Esophagus squamous epithelium (tissue), 5 donors: Measurements from ENCODE around the gene DPP4. TPM values are rescaled to one million over a fixed set of nuclear protein-coding genes. Genes with fewer than 3 reads are reported as not detected.

ENCODE experiments used
- DNase-seq: peaks from one replicate; lab custom pipeline; 2025; lab: John Stamatoyannopoulos, UW
- H3K27ac ChIP-seq, 4 donors: fragments of 200-600 bp; sonication (generic); one replicate each; pipeline ENCODE4 v1.5.1; 2016 to 2019; ENCODE audit warnings: mild to moderate bottlenecking in 1 of 4
- H3K27me3 ChIP-seq, 4 donors: fragments of 200-600 bp; sonication (generic); 1 replicate in 3 of 4; 2 replicates in 1 of 4; pipeline versions ENCODE4 v1.5.1 to v1.6.0; 2017 to 2021; ENCODE audit warnings: antibody characterized with exemption in 1 of 4
- H3K36me3 ChIP-seq, 3 donors: fragments of 200-600 bp; sonication (generic); one replicate each; pipeline ENCODE4 v1.5.1; 2016 to 2019
- H3K4me1 ChIP-seq, 3 donors: fragments of 200-600 bp; sonication (generic); one replicate each; pipeline ENCODE4 v1.5.1; 2017 to 2019
- H3K4me3 ChIP-seq, 4 donors: fragments of 200-600 bp; sonication (generic); 1 replicate in 3 of 4; 2 replicates in 1 of 4; pipeline ENCODE4 v1.5.1; 2016 to 2019; ENCODE audit warnings: mild to moderate bottlenecking in 2 of 4, moderate library complexity in 1 of 4
- H3K9me3 ChIP-seq, 3 donors: fragments of 200-600 bp; sonication (generic); one replicate each; pipeline ENCODE4 v1.5.1; 2016 to 2019
- CTCF ChIP-seq, 6 experiments: fragments of 450-650 bp in 4 of 6; fragments of 200-600 bp in 2 of 6; sonication (generic) in 2 of 6; IDR thresholded peaks; one replicate each; pipeline ENCODE4 v1.5.1; 2016 to 2019; ENCODE audit warnings: antibody characterized with exemption in 6 of 6, mild to moderate bottlenecking in 4 of 6, moderate library complexity in 4 of 6
- POLR2A ChIP-seq, 4 donors: fragments of 450-650 bp; IDR thresholded peaks; one replicate each; pipeline ENCODE4 v1.6.1; 2017; ENCODE audit warnings: antibody characterized with exemption in 4 of 4, mild to moderate bottlenecking in 4 of 4, moderate library complexity in 3 of 4
- WGBS, 2 donors: methylation state at CpG; one replicate each; pipeline ENCODE4 v1.1.5; 2018; 5-methylcytosine and 5-hydroxymethylcytosine counted together
- intact Hi-C: fragments of 100-400 bp; cut with DNase I; formaldehyde crosslinking; loops from one replicate; pipeline ENCODE4 v1.15.0; 2022
- total RNA-seq, 4 donors: library from RNA; depleted of rRNA; stranded (reverse); fragments of >200 nt; gene quantifications; one replicate each; pipeline ENCODE4 v1.1.0, GENCODE V29; 2016
- donor health status: DM: yes; HTN: yes; CAD: no.

DPP4 gene
- total RNA-seq, 4 donors from 2014 or later = 0.97 to 3.1 (median 3.0) TPM; not detected in 1

- Histone ChIP-seq H3K27me3 (no peaks in the 10 kb centered on the region), H3K4me1 (no peaks in the 10 kb centered on the region), H3K27ac (no peak overlapping the region), H3K9me3 (no peaks in the 10 kb centered on the region), H3K36me3 (no peaks in the 10 kb centered on the region), H3K4me3 (no peak overlapping the region)
- TF ChIP-seq CTCF (IDR thresholded peaks at IDR 0.05) (no peak), POLR2A (IDR thresholded peaks at IDR 0.05) (no peak)
- 82 to 83% methylated on average over 5 of the region's 5 CpGs for WGBS, 2 donors
- intact Hi-C loops = no loop called here
- no peak for DNase-seq
Observed at GRCh38 chr2:162099836-162100235, 25.8 kb upstream of the DPP4 start.

GRCh38 chr2:162092658-162093556, 18.9 kb upstream of the DPP4 start:
- 33 to 63% methylated on average over 5 to 7 of the region's 7 CpGs for WGBS, 2 donors
- no peak for DNase-seq
- H3K27ac ChIP-seq = peak overlapping the region; percentile 16 to 75 (median 30)

GRCh38 chr2:162092008-162092390, 18.0 kb upstream of the DPP4 start:
- intact Hi-C loops = no loop called here
- H3K27me3 ChIP-seq = no peaks in the 10 kb centered on the region
- H3K27ac ChIP-seq = peak overlapping the region in 2 of 4 donors; percentile 34 to 75
- H3K36me3 ChIP-seq = no peaks in the 10 kb centered on the region
- H3K4me3 ChIP-seq = no peak overlapping the region
- no peaks in the 10 kb centered on the region for H3K9me3 ChIP-seq
- H3K4me1 ChIP-seq = peaks cover 4 to 29% (median 24%) of the 10 kb centered on the region in 3 donors
- no peak for DNase-seq
- no peak for TF ChIP-seq POLR2A (IDR thresholded peaks at IDR 0.05)
- no peak for TF ChIP-seq CTCF (IDR thresholded peaks at IDR 0.05)
- 53 to 58% methylated on average over 5 of the region's 5 CpGs for WGBS, 2 donors

More at GRCh38 chr2:162092658-162093556, 18.9 kb upstream of the DPP4 start:
- no peaks in the 10 kb centered on the region for H3K36me3 ChIP-seq
- H3K27me3 ChIP-seq = no peaks in the 10 kb centered on the region
- intact Hi-C loops = no loop called here
- H3K9me3 ChIP-seq = no peaks in the 10 kb centered on the region
- peaks cover 4 to 29% (median 24%) of the 10 kb centered on the region in 3 donors for H3K4me1 ChIP-seq
- TF ChIP-seq CTCF (IDR thresholded peaks at IDR 0.05) (no peak), POLR2A (IDR thresholded peaks at IDR 0.05) (no peak)
- H3K4me3 ChIP-seq = no peak overlapping the region

- WGBS, 2 donors = 58 to 73% methylated on average over 7 of the region's 7 CpGs
- no peaks in the 10 kb centered on the region for H3K9me3 ChIP-seq
- intact Hi-C loops = no loop called here
- H3K27me3 ChIP-seq = no peaks in the 10 kb centered on the region
- H3K27ac ChIP-seq = peak overlapping the region in 2 of 4 donors; percentile 34 to 75
- H3K4me1 ChIP-seq = peaks cover 4 to 29% (median 24%) of the 10 kb centered on the region in 3 donors
- DNase-seq = no peak
- no peaks in the 10 kb centered on the region for H3K36me3 ChIP-seq
- TF ChIP-seq CTCF (IDR thresholded peaks at IDR 0.05) (no peak), POLR2A (IDR thresholded peaks at IDR 0.05) (no peak)
- H3K4me3 ChIP-seq = no peak overlapping the region
Observed at GRCh38 chr2:162091325-162092007, 17.5 kb upstream of the DPP4 start.

GRCh38 chr2:162090109-162090508, 16.1 kb upstream of the DPP4 start:
- H3K27ac ChIP-seq = peak overlapping the region in 1 of 4 donors; percentile 12
- H3K4me3 ChIP-seq = no peak overlapping the region
- H3K36me3 ChIP-seq = no peaks in the 10 kb centered on the region
- WGBS, 2 donors = 10 to 44% methylated on average over 1 of the region's 1 CpG
- no peaks in the 10 kb centered on the region for H3K9me3 ChIP-seq
- DNase-seq = no peak
- H3K27me3 ChIP-seq = no peaks in the 10 kb centered on the region
- intact Hi-C loops = no loop called here
- TF ChIP-seq CTCF (IDR thresholded peaks at IDR 0.05) (no peak), POLR2A (IDR thresholded peaks at IDR 0.05) (no peak)
- H3K4me1 ChIP-seq = peaks cover 4 to 29% (median 24%) of the 10 kb centered on the region in 3 donors
